A673 (cell line): ENCODE results near the gene LPP.

Source experiments
- CTCF ChIP-seq: fragments of 300-800, 200-600 bp; sonication (generic); conservative IDR thresholded peaks from 2 replicates; pipeline ENCODE4 v1.5.1; 2017; ENCODE audit warnings: low read depth, mild to moderate bottlenecking, antibody characterized with exemption, low read length, moderate library complexity, mixed read lengths
- EZH2 ChIP-seq: fragments of 200-600 bp; sonication (generic); IDR thresholded peaks from 2 replicates; pipeline ENCODE4 v1.6.1; 2017; ENCODE audit warnings: borderline replicate concordance, low read depth, mild to moderate bottlenecking, mixed read lengths, antibody characterized with exemption, low read length; ENCODE audit not compliant: poor library complexity, severe bottlenecking

DNA sequence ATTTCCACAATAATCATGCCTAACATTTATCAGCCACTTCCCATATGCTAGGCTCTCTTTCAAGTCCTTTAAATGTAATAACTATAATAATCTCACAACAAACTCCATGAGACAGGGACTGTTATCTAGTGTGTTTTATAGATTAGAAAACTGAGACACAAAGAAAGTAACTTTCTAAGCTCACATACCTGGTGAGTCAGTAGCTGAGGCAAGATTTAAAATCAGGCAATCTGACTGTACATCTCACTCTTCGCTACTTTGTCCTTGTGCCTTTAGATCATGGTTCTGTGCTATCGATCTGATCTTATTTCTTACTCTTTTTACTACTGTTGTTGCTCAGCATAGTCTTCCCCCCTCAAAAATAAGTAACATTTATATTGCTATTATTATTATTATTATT lies 295.5 kb downstream of the LPP start:
- TF ChIP-seq CTCF (no peak), EZH2 (no peak)
